GM18520 (cell line): ENCODE results near the gene CBFA2T2.
"Not testable (repeated sequence)": the region's sequence is repeated elsewhere in the genome, so short reads cannot be mapped to it uniquely, and the experiment has no call there.

Experiments used
- ATAC-seq: cut with Tn5 transposase; IDR thresholded peaks from one replicate; pipeline ENCODE4 v1.9.1; 2021; ENCODE audit not compliant: unreplicated experiment

Gene CBFA2T2

DNA sequence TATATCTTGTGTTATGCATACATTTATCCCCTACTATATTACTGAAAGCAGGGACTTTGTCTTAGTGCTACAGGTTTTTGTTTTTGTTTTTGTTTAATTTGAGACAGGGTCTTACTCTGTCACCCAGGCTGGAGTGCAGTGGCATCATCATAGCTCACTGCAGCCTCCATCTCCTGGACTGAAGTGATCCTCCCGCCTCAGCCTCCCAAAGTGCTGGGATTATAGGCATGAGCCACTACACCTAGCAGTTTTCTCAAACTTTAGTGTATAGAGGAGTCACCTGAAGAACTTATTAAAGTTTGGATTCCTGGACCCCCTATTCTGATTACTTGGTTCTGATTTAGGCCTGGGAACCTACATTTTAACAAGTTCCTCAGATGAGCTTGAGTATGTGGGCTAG lies 51.9 kb downstream of the CBFA2T2 start:
- ATAC-seq: no peak

DNA sequence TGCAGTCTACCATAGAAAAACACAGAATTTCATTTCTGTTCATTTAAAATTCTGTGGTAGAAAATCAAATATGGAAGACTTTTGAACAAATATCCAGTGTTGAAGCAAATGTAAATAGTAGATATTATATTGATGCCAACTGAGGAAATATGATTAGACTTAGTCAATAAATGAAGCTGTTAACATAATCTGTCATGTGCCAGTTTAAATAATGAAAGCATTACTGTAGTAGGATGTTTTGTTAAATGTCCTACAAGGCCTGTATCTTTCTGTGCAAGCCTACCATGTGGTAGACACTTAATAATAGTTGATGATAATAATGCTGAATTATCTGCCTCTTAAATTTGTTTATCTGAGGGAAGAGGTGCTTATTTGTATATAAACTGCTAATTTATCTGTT lies 55.9 kb downstream of the CBFA2T2 start:
- ATAC-seq: no peak

DNA sequence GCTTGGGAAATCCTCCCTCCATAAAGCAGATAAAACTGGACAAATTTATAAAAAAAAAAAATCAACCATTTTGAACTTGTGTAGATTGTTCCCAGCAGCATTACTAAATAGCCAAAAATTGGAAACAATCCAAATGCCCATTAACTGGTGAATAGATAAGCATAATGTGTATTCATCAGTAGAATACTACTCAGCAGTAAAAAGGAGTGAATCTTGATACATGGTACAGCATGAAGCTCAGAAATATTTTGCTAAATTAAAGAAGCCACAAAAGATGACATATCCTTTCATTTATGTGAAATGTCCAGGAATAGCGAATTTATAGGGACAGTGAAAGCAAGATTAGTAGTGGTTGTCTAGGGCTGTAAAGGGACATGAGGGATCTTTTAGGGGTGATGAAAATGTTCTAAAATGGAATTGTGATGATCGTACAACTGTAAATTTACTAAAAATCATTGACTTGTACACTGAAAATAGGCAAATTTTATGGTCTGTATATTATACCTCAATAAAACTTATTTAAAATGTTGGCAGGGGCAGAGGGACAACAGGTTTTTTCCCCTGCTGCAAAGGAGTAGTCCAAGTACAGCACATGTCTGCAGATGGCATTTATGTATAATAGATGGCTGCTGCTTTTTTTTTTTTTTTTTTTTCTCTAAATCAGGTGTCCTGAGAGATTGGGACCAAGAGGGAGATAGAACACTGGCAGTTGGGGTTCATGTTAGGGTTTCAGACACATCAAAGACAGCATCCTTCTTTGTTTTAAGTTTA lies 59.5 kb downstream of the CBFA2T2 start:
- no peak for ATAC-seq

DNA sequence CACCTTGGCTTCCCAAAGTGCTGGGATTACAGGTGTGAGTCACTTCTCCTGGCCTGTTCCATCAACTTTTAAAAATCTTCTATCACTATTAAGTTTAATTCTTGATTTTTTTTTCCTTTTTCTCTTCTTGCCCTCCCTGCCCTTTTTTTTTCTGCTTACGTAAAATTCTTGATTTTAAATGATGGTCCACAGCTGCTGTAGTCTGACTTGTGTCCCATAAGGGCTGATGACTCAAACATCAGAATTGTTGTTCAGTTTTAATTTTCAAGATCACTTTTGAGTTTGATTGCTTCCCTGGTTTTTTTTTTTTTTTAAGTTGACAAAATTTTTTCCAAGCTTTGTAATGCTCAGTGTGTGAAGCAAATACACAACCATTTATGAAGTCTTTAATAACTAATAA lies 61.9 kb downstream of the CBFA2T2 start:
- no peak for ATAC-seq

DNA sequence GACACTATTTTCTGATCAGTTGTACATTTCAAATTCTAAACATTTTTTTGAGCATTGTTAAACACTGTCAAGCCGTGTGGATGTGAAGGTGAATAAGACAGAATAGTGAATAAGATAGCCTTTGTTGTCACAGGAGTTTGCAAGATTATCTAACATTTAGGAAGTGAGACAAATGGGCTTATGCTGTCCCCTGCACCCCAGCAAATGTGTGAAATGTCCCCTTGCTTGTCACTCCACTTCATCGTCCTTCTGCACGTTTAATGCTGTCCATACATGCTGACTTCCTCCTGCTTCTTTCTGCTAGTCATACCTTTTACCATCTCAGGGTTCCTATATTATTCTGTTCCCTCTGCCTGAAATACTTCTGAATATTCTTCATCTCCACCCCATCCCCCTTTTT lies 62.6 kb downstream of the CBFA2T2 start:
- no peak for ATAC-seq

DNA sequence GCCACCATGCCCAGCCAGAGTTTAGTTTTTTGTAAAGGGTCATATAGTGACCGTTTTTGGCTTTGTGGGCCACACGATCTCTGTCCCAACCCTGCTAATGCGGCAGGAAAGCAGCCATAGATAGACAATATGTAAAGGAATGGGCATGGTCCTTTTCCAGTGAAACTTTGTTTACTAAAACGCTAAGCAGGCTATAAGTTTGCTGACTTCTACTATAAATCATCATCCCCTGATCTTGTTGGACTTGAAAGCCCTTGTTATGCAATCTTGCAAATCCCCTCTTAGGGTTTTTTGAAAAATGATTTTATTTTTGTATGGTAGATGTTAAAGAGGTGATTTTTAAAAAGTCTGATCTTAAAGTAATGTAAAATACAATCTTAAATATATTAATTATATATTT lies 63.6 kb downstream of the CBFA2T2 start:
- no peak for ATAC-seq

DNA sequence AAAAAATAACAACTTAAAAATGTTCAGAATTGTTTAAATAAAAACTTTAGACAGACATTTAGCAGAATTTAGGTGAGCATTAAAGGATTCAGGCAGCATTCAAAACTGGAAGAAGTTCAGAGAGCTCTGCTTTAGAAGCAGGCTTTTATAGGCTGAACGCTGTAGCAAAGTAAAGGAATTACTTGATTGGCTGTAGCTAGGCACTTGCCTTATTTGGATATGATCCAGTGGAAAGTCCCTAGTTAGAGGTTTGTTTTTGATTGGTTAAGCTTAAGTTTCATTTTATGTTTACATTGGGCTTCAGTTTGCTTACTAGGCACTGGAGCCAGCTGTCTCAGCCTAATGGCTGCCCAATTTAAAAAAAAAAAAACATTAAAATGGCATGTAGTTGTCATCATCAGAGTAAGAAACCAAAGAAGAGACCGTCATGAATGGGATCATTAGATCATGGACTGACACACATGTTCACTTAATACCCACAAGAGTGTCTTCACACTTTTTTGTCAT lies 65.1 kb downstream of the CBFA2T2 start:
- ATAC-seq: peak; percentile 95

DNA sequence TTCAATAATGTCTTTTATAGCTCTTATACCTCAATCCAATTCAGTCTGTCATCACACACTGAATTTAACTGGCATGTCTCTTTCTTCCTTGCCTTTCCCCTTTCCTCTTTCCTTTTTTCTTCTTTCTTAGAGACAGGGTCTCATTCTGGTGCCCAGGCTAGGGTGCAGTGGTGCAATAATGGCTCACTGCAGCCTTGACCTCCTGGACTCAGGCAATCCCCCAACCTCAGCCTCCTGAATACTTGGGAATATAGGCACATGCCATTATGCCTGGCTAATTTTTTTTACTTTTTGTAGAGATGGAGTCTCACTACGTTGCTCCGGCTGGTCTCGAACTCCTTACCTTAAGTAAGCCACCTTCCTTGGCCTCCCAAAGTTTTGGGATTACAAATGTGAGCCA lies 65.9 kb downstream of the CBFA2T2 start:
- ATAC-seq: no peak

DNA sequence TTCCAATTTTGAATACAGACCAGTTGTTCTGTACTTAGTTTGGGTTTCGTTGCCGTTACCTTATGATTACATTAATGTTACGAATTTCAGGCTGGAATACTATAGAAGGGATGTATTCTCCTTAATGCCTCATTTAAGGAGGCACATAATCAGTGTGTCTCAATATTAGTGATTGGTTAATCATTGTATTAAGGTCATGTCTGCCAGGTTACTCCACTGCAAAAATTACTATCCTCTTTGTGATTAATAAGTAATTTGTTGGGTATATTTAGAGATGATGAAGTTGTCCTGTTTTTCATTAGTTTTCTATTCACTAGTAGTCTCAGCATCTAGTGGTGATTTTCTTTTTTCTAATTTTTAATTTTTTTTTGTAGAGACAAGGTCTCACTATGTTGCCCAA lies 66.3 kb downstream of the CBFA2T2 start:
- ATAC-seq: no peak

DNA sequence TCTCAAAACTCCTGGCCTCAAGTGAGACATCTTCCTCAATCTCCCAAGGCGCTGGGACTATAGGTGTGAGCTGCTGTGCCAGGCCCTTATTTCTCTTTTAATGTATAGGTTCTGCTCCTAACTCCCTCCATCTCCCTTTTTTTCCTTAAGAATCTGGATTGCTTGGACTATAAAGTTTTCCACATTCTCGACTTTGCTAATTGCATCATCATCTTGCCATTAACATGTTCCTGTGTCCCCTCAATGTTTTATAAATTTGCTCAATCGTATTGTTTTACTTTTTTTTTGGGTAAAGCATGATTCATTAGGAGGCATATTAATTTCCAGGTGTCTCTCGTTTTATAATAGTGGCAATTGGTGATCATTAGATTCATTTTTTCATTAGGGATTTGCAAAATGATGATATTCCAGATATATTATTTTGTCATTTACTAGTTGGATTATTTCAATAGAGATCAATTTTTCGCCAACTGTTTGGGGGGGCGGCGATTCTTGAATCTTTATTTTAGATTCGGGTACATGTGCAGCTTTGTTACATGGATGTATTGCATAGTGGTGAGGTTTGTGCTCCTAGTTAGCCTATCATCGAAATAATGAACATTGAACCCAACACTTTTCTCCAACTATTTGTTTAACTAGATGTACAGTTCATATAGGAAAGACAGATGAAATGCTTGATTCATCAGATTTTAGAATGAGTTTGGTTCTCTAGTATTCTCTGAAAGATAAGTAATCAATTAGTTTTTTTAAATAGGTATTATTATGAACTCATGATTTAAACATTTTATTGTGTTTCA lies 68.7 kb downstream of the CBFA2T2 start:
- ATAC-seq: no peak

DNA sequence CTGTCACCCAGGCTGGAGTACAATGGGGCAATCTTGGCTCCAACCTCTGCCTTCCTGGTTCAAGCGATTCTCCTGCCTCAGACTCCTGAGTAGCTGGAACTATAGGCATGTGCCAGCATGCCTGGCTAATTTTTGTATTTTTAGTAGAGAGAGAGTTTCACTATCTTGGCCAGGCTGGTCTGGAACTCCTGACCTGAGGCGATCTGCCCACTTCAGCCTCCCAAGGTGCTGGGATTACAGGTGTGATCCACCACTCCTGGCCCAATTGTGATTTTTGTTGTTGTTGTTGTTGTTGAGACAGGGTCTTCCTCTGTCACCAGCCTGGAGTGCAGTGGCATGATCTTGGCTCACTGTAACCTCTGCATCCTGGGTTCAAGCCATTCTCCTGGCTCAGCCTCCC lies 69.3 kb downstream of the CBFA2T2 start:
- no peak for ATAC-seq

DNA sequence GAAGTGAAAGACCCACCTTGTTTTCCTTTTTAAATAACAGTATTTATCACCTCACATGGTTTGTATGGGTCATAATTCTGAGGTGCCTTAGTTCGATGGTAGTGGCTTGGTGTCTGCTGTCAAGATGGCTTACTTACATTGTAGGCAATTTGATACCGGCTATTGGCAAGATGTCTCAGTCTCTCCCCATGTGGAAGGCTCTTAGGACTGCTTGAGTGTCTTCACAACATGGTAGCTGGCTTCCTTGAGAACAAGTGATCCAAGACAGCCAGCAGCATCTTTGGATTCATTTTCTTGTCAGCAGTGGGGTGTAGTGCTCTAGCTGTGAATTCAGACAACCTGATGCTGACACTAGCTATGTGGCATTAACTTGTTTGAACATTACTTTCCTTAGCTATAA lies 70.1 kb downstream of the CBFA2T2 start:
- no peak for ATAC-seq

DNA sequence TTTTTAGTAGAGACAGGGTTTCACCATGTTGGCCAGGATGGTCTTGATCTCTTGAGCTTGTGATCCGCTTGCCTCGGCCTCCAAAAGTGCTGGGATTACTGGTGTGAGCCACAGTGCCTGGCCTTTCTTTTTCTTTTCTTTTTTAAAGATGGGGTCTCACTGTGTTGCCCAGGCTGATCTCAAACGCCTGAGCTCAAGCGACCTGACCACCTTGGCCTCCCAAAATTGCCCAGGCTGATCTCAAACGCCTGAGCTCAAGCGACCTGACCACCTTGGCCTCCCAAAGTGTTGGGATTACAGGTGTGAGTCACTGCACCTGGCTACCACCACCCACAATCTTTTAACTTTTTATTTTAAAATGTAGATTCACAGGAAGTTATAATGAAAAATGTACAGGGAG lies 71.2 kb downstream of the CBFA2T2 start:
- ATAC-seq: not testable (repeated sequence)

DNA sequence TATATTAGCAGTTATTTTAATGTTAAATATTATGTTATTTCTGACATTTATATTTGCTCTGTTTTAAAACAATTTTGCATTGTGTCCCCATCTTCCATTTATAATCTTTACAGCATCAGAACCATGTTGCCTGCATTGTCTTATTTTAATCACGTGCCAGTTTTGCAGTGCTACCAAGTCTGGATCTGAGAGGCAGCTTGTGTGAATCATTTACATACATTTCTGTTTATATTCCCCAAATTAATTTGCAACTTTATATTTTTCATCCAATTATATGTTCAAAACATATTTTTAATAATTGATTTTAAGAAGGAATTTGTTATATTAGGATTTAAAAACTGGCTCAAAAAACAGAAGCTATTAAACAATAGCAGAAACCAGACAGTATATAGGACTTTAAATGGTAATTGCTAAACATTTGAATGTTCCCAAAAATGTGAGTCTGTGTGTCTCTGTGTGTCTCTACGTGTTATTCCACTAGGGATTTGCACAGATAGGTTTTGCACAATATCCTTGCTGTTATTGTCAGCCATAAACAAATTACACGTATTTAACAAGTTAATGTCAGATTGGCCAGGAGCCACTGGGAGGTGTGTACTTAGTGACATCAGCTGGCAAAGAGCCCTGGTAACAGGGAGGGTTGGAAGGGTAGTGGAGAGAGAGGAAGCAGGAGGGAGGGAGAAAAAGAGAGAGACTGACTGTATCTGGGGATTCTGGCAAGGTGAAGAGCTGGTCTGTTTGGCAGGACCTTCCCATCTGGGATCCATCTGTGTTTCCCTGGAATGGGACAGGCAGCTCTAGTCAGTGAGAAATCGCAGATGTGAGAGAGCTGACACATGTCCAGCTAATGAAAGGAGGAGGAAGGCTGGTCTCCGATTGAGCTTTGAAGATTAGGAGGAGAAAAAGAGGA lies 72.1 kb downstream of the CBFA2T2 start:
- no peak for ATAC-seq

DNA sequence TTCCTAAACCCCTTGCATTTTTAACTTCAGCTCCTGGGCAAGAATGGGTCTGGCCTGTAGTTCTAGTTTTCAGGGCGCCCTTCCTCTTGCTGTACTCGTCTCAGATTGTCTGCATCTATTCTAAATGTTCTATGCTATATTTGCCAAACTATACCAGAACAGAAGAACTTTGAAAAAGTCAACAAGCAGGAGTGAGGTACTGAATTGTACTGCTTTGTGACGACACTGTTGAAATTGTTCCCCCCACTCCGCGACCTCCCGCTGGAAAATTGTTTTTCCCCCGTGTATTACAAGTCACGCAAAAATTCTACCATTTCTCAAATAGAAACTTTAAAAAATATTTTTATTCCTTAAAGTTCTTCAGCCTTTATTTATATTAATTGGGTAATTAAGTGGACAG lies 73.9 kb downstream of the CBFA2T2 start:
- ATAC-seq: no peak

DNA sequence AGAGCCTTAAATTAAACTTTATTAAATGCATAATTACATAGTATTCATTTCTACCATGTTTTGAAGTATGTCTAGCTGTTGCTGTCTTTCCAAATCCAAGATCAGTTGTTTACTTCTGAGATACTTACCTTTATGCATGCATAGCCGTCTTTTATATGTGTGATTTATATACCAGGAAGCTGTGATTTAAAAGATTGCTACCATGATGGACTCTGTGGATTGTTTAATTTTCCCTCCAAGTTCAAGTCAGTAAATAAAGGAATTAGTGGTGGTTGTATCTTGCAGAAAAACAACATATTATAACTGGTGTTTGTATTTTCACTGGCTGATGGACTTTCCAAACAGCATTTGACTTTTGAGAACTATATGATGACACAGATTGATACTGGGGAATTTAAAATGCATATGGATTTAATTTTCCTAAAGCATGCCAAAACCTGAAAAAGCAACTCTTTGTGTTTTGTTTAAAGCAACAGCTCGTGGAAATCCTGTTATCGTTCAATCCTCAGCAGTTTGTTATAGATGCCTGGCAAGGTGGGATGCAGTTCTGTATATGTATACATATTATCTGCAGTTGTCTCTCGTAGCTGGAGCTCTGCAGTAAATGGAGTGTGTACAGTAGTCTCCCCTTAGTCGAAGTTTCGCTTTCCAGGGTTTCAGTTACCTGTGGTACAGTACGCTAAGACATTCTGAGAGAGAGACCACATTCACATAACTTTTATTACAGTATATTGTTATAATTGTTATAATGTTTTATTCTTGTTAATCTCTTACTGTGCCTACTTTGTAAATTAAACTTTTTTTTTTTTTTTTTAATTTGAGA lies 77.1 kb downstream of the CBFA2T2 start:
- no peak for ATAC-seq

DNA sequence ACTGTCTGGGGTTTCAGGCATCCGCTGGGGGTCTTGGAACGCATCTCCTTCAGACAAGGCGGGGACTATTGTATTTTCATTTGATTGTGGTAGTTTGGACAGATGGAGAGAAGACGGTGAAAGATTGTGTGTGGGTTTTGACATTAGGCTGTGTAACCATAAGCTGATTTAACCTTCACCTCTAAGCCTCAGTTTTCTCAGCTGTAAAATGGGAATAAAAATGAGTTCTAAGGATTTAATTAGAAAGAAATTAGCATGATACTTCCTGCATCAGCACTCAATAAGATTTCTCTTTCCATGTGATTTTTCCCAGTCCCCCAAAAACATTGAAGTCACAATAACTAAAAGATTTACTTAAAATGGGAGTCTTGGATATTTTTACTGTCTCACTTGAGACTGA lies 78.1 kb downstream of the CBFA2T2 start:
- no peak for ATAC-seq

DNA sequence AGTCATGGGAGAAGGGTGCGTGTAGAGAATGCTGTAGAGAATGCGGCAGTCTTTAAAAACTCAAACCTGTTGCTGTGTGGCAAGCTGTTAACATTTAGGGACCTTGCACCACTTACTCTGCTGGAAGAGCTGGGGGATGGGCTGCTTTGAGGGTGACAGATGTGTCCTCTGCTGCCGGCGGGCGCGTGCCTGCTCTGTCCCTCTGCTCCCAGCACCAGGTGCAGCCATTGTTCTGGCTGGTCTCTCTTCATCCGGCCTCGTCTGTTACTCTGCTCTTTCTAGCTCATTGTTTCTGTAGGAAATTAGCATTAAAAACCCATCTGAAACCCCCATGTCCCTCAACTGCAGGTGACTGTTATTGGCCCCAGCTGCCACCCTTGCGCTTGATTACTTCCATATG lies 78.5 kb downstream of the CBFA2T2 start:
- no peak for ATAC-seq

DNA sequence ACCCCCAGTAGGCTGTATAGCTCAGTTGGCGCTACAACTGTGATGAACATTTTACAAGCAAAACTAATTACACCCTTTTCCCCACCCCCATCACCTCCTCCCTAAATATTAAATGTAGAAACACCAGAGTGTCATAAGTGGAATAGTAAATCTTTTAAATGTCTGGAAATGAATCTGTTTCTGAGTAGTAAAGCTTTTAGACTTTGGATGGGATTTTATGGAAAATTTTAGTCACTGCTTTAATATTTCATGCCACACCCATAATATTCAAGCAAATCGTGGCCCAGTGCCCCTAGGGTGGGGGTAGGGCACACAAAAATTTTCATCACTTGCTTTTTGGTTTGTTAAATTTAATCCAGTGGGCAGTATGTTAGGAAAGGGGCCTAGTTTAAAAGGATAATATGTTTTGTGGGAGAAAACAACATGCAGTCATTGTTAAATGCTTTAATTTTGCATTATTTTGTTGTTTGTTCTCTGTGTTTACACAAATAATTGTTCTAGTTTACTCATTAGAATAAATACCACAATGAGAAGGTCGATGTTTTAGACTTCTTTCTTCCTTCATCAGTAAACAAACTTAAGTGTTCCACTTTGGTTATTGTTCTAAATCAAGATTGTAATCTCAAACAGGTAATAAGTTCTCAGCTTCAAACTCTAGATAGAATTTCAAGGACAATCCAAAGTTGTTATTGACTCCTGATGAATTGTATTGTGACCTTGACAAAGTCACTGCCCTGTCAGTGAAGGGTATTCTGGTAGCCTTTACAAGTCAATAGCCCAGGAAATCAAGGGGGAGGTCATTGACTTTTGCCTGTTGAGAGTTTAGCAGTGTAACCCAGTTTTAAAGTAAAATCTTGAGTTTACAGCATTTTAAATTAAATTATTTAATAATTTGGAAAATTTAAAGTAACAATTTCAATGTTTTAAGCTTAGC lies 79.2 kb downstream of the CBFA2T2 start:
- ATAC-seq: no peak
